Sigmoid colon (tissue), 4 donors: Measurements from ENCODE around the gene IZUMO1R.

ENCODE experiments used
- POLR2A ChIP-seq, 2 donors: fragments of 450-650 bp; IDR thresholded peaks; one replicate each; pipeline ENCODE4 v1.6.1; 2016; ENCODE audit warnings: antibody characterized with exemption in 2 of 2, mild to moderate bottlenecking in 2 of 2, moderate library complexity in 2 of 2
- POLR2AphosphoS5 ChIP-seq, 4 donors: sonication (generic); formaldehyde crosslinking; IDR thresholded peaks; one replicate each; pipeline ENCODE4 v1.6.1; 2017; ENCODE audit warnings: antibody characterized with exemption in 4 of 4

DNA sequence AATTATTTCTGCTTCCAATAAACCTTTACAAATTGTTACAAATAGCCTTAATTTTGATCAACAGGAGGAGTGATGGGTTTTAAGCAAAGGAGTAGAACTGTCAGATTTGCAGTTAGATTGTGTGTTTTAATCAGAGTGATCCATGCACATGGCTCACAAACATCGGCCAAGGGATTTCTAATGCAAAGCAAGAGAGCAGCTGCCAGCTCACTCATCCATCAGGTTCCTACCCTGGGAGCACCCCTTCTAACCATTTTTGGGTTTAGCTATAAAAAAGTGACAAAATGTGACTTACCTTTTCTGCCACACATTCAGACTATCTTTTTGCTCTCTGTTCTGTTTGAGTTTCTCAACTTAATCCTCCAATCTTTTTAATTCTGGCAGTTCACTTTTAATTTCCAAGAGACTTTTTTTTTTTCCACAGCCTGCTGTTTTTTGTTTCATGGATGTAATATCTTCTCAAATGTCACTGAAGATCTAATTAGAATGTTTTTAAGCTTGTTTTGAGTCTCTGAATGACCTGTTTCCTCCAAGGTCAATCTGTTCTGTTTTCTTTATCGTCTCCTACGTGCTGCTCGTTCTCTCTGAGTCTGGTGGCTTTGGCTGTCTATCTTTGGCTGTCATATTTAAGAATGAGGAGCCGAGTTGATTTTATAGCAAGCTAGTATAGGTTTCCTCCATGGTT is 6.0 kb downstream of the IZUMO1R start:
- no peak for TF ChIP-seq POLR2A (IDR thresholded peaks at IDR 0.05)
- no peak for TF ChIP-seq POLR2AphosphoS5 (IDR thresholded peaks at IDR 0.05)
